Tibial nerve (tissue), 4 donors: Measurements from ENCODE around the gene SPHK1. TPM values are rescaled to one million over a fixed set of nuclear protein-coding genes. Genes with fewer than 3 reads are reported as not detected.

ENCODE experiments used
- DNase-seq, 2 donors: peaks; one replicate each; pipeline ENCODE4 v3.0.0-alpha.2; 2019; ENCODE audit warnings: low spot score in 2 of 2
- H3K27ac ChIP-seq, 4 donors: fragments of 200-600 bp; sonication (generic) in 3 of 4; one replicate each; pipeline ENCODE4 v1.5.1; 2017 to 2019; ENCODE audit warnings: mild to moderate bottlenecking in 1 of 4
- H3K27me3 ChIP-seq, 2 donors: fragments of 200-600 bp; sonication (generic) in 1 of 2; one replicate each; pipeline versions ENCODE4 v1.5.1 to v1.6.0; 2017 to 2019
- H3K36me3 ChIP-seq, 3 donors: fragments of 200-600 bp; sonication (generic); one replicate each; pipeline ENCODE4 v1.5.1; 2018 to 2019
- H3K4me1 ChIP-seq, 4 donors: fragments of 200-600 bp; sonication (generic) in 3 of 4; one replicate each; pipeline ENCODE4 v1.5.1; 2017 to 2019
- H3K4me3 ChIP-seq, 4 donors: fragments of 200-600 bp; sonication (generic) in 3 of 4; one replicate each; pipeline ENCODE4 v1.5.1; 2017 to 2019; ENCODE audit warnings: mild to moderate bottlenecking in 1 of 4, moderate library complexity in 1 of 4
- H3K9me3 ChIP-seq, 4 donors: fragments of 200-600 bp; sonication (generic) in 3 of 4; one replicate each; pipeline ENCODE4 v1.5.1; 2017 to 2019
- EP300 ChIP-seq, 2 donors: sonication (generic); formaldehyde crosslinking; IDR thresholded peaks; one replicate each; pipeline ENCODE4 v1.6.1; 2017; ENCODE audit warnings: antibody characterized with exemption in 2 of 2, mild to moderate bottlenecking in 1 of 2
- POLR2A ChIP-seq, 2 donors: fragments of 450-650 bp; IDR thresholded peaks; one replicate each; pipeline ENCODE4 v1.6.1; 2017; ENCODE audit warnings: antibody characterized with exemption in 2 of 2, mild to moderate bottlenecking in 2 of 2, moderate library complexity in 2 of 2
- WGBS, 2 donors: methylation state at CpG; one replicate each; pipeline ENCODE4 v1.1.5; 2018; 5-methylcytosine and 5-hydroxymethylcytosine counted together
- total RNA-seq, 4 donors: library from RNA; depleted of rRNA; stranded (reverse); fragments of >200 nt; gene quantifications; one replicate each; pipeline ENCODE4 v1.1.0, GENCODE V29; 2016
- TF ChIP-seq, protein P1 (sequence below), 5 experiments: fragments of 200-600 bp in 3 of 5; fragments of 450-650 bp in 2 of 5; sonication (generic) in 3 of 5; IDR thresholded peaks; one replicate each; pipeline ENCODE4 v1.5.1; 2016 to 2019; ENCODE audit warnings: antibody characterized with exemption in 5 of 5, mild to moderate bottlenecking in 3 of 5, moderate library complexity in 2 of 5

Gene SPHK1
- total RNA-seq, 4 donors from 2014 or later = 16.7 to 50.1 (median 27.8) TPM

DNA sequence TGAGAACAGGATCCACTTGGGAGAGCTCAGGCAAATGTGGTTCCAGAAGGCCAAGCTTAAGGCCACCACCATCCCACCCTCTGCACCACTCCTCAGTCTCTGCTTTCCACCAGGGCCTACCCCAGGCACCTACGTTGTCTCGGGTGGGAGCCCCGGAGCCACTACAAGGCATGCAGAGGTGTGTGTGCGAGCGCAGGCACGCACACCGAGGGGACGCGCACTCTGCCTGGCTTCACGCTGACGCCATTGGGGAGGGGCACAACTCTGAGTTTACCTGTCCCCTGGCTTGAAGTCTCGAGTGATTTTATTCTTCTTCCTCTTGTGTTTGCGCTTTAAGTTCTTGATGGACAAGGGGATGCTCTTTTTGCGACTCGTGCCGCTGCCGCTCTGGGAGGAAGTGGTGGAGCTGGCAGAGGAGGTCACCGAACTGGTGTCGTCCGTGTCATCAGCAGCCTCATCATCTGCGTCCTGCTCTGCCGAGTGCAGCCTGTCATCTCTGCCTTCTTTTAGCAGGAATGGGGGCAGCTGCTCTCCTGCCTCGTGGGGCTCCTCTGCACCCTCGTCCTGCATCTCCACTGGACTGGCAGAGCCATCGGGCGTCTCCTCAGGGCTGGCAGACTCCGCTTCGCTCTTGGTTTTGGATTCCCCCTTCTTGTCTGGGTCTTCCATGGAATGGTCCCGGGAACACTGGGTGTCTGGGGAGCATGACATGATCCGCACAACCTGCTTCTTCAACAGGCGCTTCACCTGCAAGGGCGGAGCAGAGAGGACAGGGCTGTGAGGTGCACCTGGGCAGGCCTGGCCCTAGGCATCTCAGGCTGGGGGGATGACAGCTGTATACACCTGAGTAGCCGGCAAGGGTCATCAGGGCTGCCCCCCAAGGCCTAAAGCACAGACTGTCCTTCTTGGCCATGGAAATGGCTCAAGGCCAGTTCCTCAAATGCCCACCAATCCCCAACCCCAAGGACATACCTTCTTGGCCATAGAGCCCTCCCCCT is 15.1 kb downstream of the SPHK1 start:
- peaks cover 0 to 8% (median 0%) of the 10 kb centered on the region in 4 donors for H3K4me1 ChIP-seq
- TF ChIP-seq, protein P1, sequence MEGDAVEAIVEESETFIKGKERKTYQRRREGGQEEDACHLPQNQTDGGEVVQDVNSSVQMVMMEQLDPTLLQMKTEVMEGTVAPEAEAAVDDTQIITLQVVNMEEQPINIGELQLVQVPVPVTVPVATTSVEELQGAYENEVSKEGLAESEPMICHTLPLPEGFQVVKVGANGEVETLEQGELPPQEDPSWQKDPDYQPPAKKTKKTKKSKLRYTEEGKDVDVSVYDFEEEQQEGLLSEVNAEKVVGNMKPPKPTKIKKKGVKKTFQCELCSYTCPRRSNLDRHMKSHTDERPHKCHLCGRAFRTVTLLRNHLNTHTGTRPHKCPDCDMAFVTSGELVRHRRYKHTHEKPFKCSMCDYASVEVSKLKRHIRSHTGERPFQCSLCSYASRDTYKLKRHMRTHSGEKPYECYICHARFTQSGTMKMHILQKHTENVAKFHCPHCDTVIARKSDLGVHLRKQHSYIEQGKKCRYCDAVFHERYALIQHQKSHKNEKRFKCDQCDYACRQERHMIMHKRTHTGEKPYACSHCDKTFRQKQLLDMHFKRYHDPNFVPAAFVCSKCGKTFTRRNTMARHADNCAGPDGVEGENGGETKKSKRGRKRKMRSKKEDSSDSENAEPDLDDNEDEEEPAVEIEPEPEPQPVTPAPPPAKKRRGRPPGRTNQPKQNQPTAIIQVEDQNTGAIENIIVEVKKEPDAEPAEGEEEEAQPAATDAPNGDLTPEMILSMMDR (IDR thresholded peaks at IDR 0.05) = no peak
- peaks cover 3 to 87% (median 37%) of the 10 kb centered on the region in 3 donors for H3K36me3 ChIP-seq

DNA sequence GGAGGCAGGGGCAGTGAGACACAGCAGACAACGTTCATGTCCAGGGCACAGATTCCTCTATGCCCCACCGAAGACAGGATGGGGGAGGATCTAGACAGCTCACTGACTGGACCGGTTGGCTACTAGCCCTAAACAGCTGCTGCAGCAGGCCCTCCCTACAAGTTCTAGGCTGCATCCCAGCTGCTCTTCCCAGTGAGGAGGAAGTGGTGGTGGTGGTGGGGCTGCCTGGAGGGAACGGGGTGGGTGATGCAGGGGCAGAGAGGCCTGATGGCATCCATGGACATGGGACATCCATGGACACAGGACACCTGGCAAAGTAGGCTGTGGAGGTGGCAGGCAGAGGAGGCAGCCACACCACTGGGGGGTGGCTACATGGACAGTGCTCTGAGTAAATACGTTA is 18.3 kb downstream of the SPHK1 start:
- TF ChIP-seq EP300 (IDR thresholded peaks at IDR 0.05) (no peak), POLR2A (IDR thresholded peaks at IDR 0.05) (no peak)
- TF ChIP-seq, protein P1 (IDR thresholded peaks at IDR 0.05) = no peak
- H3K9me3 ChIP-seq = no peaks in the 10 kb centered on the region
- H3K27ac ChIP-seq = no peak overlapping the region
- peaks cover 3 to 54% (median 27%) of the 10 kb centered on the region in 3 donors for H3K36me3 ChIP-seq
- no peak overlapping the region for H3K4me3 ChIP-seq
- WGBS, 2 donors = 87 to 90% methylated on average over 5 of the region's 5 CpGs
- H3K27me3 ChIP-seq = no peaks in the 10 kb centered on the region
- DNase-seq = no peak
- H3K4me1 ChIP-seq = peaks cover 0 to 33% (median 3%) of the 10 kb centered on the region in 4 donors

More for the DNA sequence above, 15.1 kb downstream of the SPHK1 start:
- Histone ChIP-seq H3K27ac (no peak overlapping the region), H3K4me3 (no peak overlapping the region), H3K27me3 (no peaks in the 10 kb centered on the region), H3K9me3 (no peaks in the 10 kb centered on the region)
- no peak for DNase-seq
- WGBS, 2 donors = 90% methylated on average over 33 of the region's 33 CpGs

DNA sequence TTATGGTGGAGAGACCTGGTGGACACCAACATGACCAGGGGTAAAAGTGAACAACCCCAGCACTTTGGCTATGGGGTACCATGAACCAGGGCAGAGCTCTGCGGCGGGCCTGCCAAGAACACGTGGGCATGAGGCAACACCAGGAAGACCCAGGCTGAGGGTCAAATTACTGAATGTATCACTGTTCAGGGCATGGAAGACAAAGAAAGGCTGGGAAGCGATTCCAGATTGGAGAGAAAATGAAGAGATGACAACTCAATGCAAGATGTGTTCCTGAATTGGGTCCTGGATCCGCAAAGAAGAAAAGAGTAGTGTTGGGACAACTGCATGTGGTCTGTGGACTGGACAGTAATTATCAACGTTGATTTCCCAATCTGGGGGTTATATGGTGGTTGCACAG is 19.8 kb downstream of the SPHK1 start:
- Histone ChIP-seq H3K27me3 (no peaks in the 10 kb centered on the region), H3K4me3 (no peak overlapping the region), H3K36me3 (peaks cover 3 to 41% (median 25%) of the 10 kb centered on the region in 3 donors), H3K9me3 (no peaks in the 10 kb centered on the region), H3K4me1 (peaks cover 0 to 36% (median 3%) of the 10 kb centered on the region in 4 donors), H3K27ac (peak overlapping the region in 2 of 4 donors; percentile 4 to 9)
- TF ChIP-seq, protein P1 (IDR thresholded peaks at IDR 0.05) = no peak
- TF ChIP-seq POLR2A (IDR thresholded peaks at IDR 0.05) (no peak), EP300 (IDR thresholded peaks at IDR 0.05) (no peak)
- 66 to 73% methylated on average over 6 of the region's 6 CpGs for WGBS, 2 donors
- DNase-seq = no peak

DNA sequence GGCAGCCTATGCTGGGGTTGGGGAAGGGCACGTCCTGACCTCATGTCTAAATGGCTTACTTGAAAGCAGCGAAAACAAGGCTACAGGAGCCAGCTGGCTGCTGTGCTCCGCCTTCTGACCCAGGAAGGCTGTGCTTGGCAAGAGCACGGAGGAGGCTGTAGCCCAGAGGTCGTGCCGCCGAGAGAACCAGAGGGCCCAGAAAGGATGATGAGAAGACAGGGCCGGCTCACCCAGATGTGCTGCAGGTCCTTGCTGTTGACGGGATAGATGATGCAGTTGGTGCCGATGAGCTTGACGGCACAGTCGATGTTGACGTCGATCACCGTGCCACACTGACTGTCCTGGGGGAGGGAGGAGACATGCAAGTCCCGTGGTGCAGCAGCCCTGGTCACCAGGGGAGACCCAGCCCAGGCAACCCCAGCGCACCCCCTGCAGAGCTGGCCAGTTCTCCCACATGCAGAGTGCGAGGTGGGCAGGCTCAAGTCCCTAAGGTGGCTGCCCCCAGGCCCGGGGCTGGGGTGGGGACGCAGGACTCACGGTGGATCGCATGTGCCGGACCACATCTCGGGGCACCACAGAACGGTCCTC is 20.7 kb downstream of the SPHK1 start:
- Histone ChIP-seq H3K36me3 (peaks cover 3 to 35% (median 17%) of the 10 kb centered on the region in 3 donors), H3K27me3 (no peaks in the 10 kb centered on the region), H3K9me3 (no peaks in the 10 kb centered on the region), H3K4me3 (no peak overlapping the region), H3K4me1 (peaks cover 0 to 36% (median 3%) of the 10 kb centered on the region in 4 donors), H3K27ac (peak overlapping the region in 2 of 4 donors; percentile 4 to 35)
- TF ChIP-seq POLR2A (IDR thresholded peaks at IDR 0.05) (no peak), EP300 (IDR thresholded peaks at IDR 0.05) (no peak)
- TF ChIP-seq, protein P1 (IDR thresholded peaks at IDR 0.05) = no peak
- DNase-seq = no peak
- WGBS, 2 donors = 65 to 67% methylated on average over 25 of the region's 25 CpGs

DNA sequence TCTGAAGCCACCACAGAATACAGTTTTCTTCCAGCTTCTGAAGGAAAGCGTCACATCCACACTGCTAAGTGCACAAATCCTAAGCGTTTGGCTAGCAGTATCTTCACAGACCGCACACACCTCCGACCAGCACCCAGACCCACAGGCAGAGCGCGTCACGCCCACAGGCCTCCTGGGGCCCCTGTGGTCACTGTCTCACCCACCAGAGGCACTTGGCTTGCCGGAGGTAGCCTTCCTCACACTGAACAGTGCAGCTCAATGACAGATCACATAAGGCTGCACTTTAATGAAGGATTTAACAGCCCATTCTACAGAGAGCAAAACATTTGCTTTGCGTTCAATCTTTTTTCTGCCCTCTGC is 21.2 kb downstream of the SPHK1 start:
- DNase-seq = no peak
- TF ChIP-seq EP300 (IDR thresholded peaks at IDR 0.05) (no peak), POLR2A (IDR thresholded peaks at IDR 0.05) (no peak)
- TF ChIP-seq, protein P1 (IDR thresholded peaks at IDR 0.05) = no peak
- WGBS, 2 donors = 82 to 90% methylated on average over 9 of the region's 9 CpGs
- Histone ChIP-seq H3K27me3 (no peaks in the 10 kb centered on the region), H3K9me3 (no peaks in the 10 kb centered on the region), H3K36me3 (peaks cover under 1 to 35% (median 12%) of the 10 kb centered on the region in 3 donors), H3K27ac (no peak overlapping the region), H3K4me3 (no peak overlapping the region), H3K4me1 (peaks cover 0 to 36% (median 3%) of the 10 kb centered on the region in 4 donors)
